Measurements from ENCODE around the gene SPECC1L. TPM values are rescaled to one million over a fixed set of nuclear protein-coding genes. Genes with fewer than 3 reads are reported as not detected.

SPECC1L gene
- polyA plus RNA-seq, 2 donors, result 11.0 to 11.4 TPM

GRCh38 chr22:24419475-24419850, 148.8 kb downstream of the SPECC1L start:
- Histone ChIP-seq H3K27me3 (ENCODE audit: control insufficient read depth in 1 of 2, insufficient read depth in 2 of 2, low read length in 2 of 2) (peaks cover 0 to 3% of the 10 kb centered on the region in 2 donors), H3K9me3 (ENCODE audit: control insufficient read depth in 2 of 2, insufficient read depth in 1 of 2, low read depth in 1 of 2, low read length in 1 of 2) (no peaks in the 10 kb centered on the region), H3K27ac (ENCODE audit: low read depth in 2 of 2, low read length in 1 of 2) (no peak overlapping the region), H3K36me3 (ENCODE audit: control insufficient read depth in 2 of 2, insufficient read depth in 2 of 2, low read length in 1 of 2) (peaks cover 10 to 15% of the 10 kb centered on the region in 2 donors), H3K4me1 (ENCODE audit: control insufficient read depth in 2 of 2, insufficient read depth in 2 of 2, low read length in 1 of 2) (peaks cover 2 to 19% of the 10 kb centered on the region in 2 donors), H3K4me3 (ENCODE audit: low read depth in 1 of 2, low read length in 2 of 2) (no peak overlapping the region)
- WGBS, 2 donors, result 28 to 50% methylated on average over 7 of the region's 7 CpGs

DNA sequence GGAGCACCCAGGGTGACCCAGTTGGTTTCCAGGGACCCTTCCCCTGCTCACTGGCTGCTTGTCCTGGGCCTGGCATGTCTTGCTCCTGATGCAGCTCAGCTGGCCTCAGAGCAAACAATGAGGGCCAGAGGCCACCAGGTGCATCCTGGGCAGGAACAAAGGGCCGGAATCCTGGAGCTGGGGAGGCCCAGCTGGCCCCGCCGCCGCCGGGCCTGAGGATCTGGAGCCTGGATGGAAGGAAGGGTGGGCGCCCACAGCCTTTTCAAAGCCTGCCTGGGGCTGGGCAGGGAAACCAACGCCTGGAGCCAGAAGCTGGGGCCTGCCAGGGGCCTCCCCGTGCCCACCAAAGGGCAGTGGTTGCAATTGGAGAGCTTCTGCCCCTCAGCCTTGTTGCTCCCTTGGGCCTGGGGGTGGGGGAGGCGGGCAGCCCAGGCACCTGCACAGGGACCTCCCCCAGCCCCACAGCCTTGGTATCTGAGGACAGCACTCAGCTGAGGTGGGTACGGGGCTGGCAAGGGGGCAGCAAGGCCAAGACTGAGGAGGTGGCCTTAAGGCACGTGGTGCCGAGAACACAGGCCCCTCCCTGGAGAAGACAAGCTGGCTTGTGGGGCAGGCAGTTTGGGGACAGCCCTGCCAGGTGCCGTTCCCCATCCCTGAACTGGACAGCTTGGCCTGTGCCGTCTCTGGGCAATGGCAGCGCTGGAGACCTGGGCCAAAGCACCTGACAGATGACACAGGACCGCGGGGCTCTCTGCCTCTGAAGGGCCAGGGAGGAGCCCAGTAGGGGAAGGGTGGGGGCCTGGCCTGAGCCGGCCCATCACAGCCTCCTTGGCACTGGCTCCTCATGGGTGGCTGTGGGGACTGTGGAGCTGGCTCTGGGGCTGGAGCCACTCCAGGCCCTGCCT, 149.7 kb downstream of the SPECC1L start:
- Histone ChIP-seq H3K4me1 (ENCODE audit: control insufficient read depth in 2 of 2, insufficient read depth in 2 of 2, low read length in 1 of 2) (peaks cover 2 to 19% of the 10 kb centered on the region in 2 donors), H3K27ac (ENCODE audit: low read depth in 2 of 2, low read length in 1 of 2) (no peak overlapping the region)

GRCh38 chr22:24420977-24421343, 150.3 kb downstream of the SPECC1L start:
- 61 to 65% methylated on average over 11 of the region's 11 CpGs for WGBS, 2 donors
- no peak overlapping the region for H3K27ac ChIP-seq (ENCODE audit: low read depth in 2 of 2, low read length in 1 of 2)

More for the DNA sequence above, 149.7 kb downstream of the SPECC1L start:
- peaks cover 0 to 5% of the 10 kb centered on the region in 2 donors for H3K27me3 ChIP-seq (ENCODE audit: control insufficient read depth in 1 of 2, insufficient read depth in 2 of 2, low read length in 2 of 2)
- H3K9me3 ChIP-seq (ENCODE audit: control insufficient read depth in 2 of 2, insufficient read depth in 1 of 2, low read depth in 1 of 2, low read length in 1 of 2), result no peaks in the 10 kb centered on the region
- 50 to 57% methylated on average over 18 of the region's 18 CpGs for WGBS, 2 donors
- H3K36me3 ChIP-seq (ENCODE audit: control insufficient read depth in 2 of 2, insufficient read depth in 2 of 2, low read length in 1 of 2), result peaks cover 4 to 8% of the 10 kb centered on the region in 2 donors
- H3K4me3 ChIP-seq (ENCODE audit: low read depth in 1 of 2, low read length in 2 of 2), result no peak overlapping the region

DNA sequence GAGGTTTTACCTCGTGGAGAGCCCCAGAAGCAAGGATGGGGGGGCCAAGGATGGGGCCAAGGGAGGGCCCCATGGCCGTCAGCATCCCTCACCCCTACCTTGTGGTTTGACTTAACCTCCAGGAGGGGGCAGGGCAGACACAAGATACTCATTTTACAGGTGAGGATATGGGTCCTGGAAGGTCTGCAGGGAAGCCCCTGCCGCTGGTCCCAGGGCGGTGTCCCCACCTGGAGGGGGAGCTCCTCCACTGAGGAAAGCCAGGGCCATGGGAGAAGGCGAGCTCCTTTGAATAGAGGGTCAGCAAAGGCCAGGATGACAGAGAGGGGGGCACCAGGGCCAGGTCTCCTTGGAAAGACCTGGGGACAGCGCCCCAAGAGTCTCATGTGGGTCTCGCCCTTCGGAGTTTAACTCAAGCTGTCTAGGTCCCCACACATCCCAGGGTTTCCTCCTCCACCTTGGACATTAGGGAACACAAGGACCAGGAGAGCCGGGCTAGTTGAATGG, 150.8 kb downstream of the SPECC1L start:
- H3K9me3 ChIP-seq (ENCODE audit: control insufficient read depth in 2 of 2, insufficient read depth in 1 of 2, low read depth in 1 of 2, low read length in 1 of 2), result no peaks in the 10 kb centered on the region
- no peak overlapping the region for H3K4me3 ChIP-seq (ENCODE audit: low read depth in 1 of 2, low read length in 2 of 2)
- peaks cover 0 to 8% of the 10 kb centered on the region in 2 donors for H3K36me3 ChIP-seq (ENCODE audit: control insufficient read depth in 2 of 2, insufficient read depth in 2 of 2, low read length in 1 of 2)
- H3K27me3 ChIP-seq (ENCODE audit: control insufficient read depth in 1 of 2, insufficient read depth in 2 of 2, low read length in 2 of 2), result peaks cover 0 to 5% of the 10 kb centered on the region in 2 donors
- H3K4me1 ChIP-seq (ENCODE audit: control insufficient read depth in 2 of 2, insufficient read depth in 2 of 2, low read length in 1 of 2), result peaks cover 2 to 19% of the 10 kb centered on the region in 2 donors
- no peak overlapping the region for H3K27ac ChIP-seq (ENCODE audit: low read depth in 2 of 2, low read length in 1 of 2)
- WGBS, 2 donors, result 40 to 46% methylated on average over 9 of the region's 9 CpGs

More at GRCh38 chr22:24420977-24421343, 150.3 kb downstream of the SPECC1L start:
- Histone ChIP-seq H3K4me1 (ENCODE audit: control insufficient read depth in 2 of 2, insufficient read depth in 2 of 2, low read length in 1 of 2) (peaks cover 2 to 19% of the 10 kb centered on the region in 2 donors), H3K36me3 (ENCODE audit: control insufficient read depth in 2 of 2, insufficient read depth in 2 of 2, low read length in 1 of 2) (peaks cover 0 to 8% of the 10 kb centered on the region in 2 donors), H3K4me3 (ENCODE audit: low read depth in 1 of 2, low read length in 2 of 2) (no peak overlapping the region), H3K27me3 (ENCODE audit: control insufficient read depth in 1 of 2, insufficient read depth in 2 of 2, low read length in 2 of 2) (peaks cover 0 to 5% of the 10 kb centered on the region in 2 donors), H3K9me3 (ENCODE audit: control insufficient read depth in 2 of 2, insufficient read depth in 1 of 2, low read depth in 1 of 2, low read length in 1 of 2) (no peaks in the 10 kb centered on the region)

DNA sequence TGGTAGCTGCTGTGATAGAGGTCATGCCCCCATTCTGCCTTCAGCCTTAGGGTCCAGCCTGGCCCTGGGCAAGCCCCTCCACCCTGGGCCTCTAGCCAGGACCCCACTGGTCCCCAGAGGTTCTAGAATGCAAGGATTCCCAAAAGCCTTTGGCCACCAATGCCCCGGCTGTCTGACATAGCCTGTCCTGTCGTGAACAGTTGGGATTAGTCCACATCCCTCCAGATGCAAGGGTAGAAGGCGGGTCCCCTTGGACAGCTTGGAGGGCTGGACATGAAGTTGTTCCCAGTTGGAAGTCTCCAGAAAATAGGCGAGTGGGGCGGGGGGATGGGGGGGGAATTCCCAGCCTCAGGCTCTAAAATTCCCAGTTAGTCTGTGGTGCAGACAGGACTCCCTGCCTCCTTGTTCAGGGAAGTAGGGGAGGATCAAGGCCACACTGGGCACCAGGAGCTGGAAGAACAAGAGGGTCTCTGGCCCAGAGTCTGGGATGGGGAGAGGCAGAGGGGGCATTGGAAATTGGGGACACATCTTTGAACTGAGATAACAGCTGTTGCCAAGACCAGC, 151.6 kb downstream of the SPECC1L start:
- Histone ChIP-seq H3K27me3 (ENCODE audit: control insufficient read depth in 1 of 2, insufficient read depth in 2 of 2, low read length in 2 of 2) (peaks cover 0 to 5% of the 10 kb centered on the region in 2 donors), H3K4me3 (ENCODE audit: low read depth in 1 of 2, low read length in 2 of 2) (no peak overlapping the region), H3K4me1 (ENCODE audit: control insufficient read depth in 2 of 2, insufficient read depth in 2 of 2, low read length in 1 of 2) (peaks cover 2 to 19% of the 10 kb centered on the region in 2 donors), H3K27ac (ENCODE audit: low read depth in 2 of 2, low read length in 1 of 2) (no peak overlapping the region), H3K36me3 (ENCODE audit: control insufficient read depth in 2 of 2, insufficient read depth in 2 of 2, low read length in 1 of 2) (peaks cover 0 to 5% of the 10 kb centered on the region in 2 donors), H3K9me3 (ENCODE audit: control insufficient read depth in 2 of 2, insufficient read depth in 1 of 2, low read depth in 1 of 2, low read length in 1 of 2) (no peaks in the 10 kb centered on the region)
- WGBS, 2 donors, result 58 to 67% methylated on average over 5 of the region's 5 CpGs

DNA sequence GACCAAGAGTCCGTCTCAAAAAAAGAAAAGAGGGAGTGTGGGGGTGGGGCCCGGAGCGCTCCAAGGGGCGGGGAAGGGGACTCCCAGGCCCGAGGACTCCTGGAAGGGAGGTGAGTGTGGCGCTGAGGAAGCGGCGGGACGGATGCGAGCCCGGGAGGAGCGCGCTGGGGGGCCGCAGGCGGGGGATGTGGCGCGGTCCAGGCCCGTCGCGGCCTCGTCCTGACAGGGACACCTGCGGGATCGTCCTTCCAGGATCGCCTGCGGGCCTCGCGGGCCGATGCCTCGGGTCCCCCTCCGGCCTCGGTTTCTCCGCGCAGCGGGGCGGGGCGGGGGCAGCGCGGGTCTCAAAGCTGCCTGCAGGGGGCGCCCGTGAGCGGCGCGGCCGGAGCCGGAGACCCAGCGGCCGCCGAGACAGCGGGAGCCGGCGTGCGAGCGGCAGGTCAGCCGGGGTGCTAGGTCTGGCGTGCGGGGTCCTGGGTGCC, 152.9 kb downstream of the SPECC1L start:
- Histone ChIP-seq H3K9me3 (ENCODE audit: control insufficient read depth in 2 of 2, insufficient read depth in 1 of 2, low read depth in 1 of 2, low read length in 1 of 2) (no peaks in the 10 kb centered on the region), H3K36me3 (ENCODE audit: control insufficient read depth in 2 of 2, insufficient read depth in 2 of 2, low read length in 1 of 2) (no peaks in the 10 kb centered on the region), H3K27ac (ENCODE audit: low read depth in 2 of 2, low read length in 1 of 2) (no peak overlapping the region), H3K27me3 (ENCODE audit: control insufficient read depth in 1 of 2, insufficient read depth in 2 of 2, low read length in 2 of 2) (peaks cover 0 to 5% of the 10 kb centered on the region in 2 donors), H3K4me3 (ENCODE audit: low read depth in 1 of 2, low read length in 2 of 2) (peak overlapping the region in 1 of 2 donors; percentile 51), H3K4me1 (ENCODE audit: control insufficient read depth in 2 of 2, insufficient read depth in 2 of 2, low read length in 1 of 2) (peaks cover 2 to 19% of the 10 kb centered on the region in 2 donors)
- 1 to 2% methylated on average over 42 to 56 of the region's 56 CpGs for WGBS, 2 donors

DNA sequence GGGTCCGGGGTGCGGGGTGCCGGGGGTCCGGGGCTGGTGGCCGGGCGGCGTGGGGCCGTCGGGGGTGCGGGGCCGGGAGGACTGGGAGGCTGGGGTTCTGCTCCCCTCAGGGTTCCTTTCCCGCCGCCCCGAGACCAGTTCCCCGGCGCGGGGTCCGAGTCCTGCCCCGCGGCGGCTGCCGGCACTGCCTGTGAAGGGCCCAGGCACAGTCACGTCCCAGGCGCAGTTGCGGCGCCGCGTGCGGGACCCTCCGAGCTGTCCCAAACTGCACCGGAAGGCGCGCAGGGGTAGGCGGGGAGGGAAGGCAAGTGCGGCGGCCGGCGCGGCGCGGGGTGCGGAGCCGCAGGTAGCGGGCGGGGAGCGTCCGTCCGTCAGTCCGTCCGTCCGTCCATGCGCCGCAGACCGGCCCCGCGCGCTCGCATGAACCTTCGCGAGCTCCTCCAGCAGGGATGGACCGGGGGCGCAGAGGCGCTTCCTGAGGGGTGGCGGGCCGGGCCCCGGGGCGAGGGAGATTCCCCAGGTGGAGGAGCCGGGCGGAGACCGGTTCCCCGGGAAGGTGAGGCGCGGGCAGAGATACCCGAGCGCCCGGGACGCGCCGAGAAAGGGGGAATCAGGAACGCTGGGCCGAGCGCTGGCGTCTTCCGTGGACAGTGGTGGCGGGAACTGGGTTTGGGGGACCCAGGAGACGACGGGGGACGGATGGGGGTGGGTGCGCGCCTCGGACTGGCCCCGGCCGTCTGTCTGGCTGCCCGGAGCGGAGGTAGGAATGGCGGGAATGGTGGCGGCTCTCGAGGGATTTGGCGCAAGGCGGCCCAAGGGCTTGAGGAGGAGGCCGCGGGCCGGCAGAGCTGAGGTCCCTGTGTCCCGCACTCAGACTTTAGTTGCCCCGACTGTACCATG, 153.6 kb downstream of the SPECC1L start:
- H3K27me3 ChIP-seq (ENCODE audit: control insufficient read depth in 1 of 2, insufficient read depth in 2 of 2, low read length in 2 of 2), result peaks cover 0 to 5% of the 10 kb centered on the region in 2 donors
- peak overlapping the region; percentile 51 to 64 for H3K4me3 ChIP-seq (ENCODE audit: low read depth in 1 of 2, low read length in 2 of 2)
- H3K27ac ChIP-seq (ENCODE audit: low read depth in 2 of 2, low read length in 1 of 2), result no peak overlapping the region
- no peaks in the 10 kb centered on the region for H3K36me3 ChIP-seq (ENCODE audit: control insufficient read depth in 2 of 2, insufficient read depth in 2 of 2, low read length in 1 of 2)
- no peaks in the 10 kb centered on the region for H3K9me3 ChIP-seq (ENCODE audit: control insufficient read depth in 2 of 2, insufficient read depth in 1 of 2, low read depth in 1 of 2, low read length in 1 of 2)
- WGBS, 2 donors, result 7 to 9% methylated on average over 89 to 105 of the region's 105 CpGs
- H3K4me1 ChIP-seq (ENCODE audit: control insufficient read depth in 2 of 2, insufficient read depth in 2 of 2, low read length in 1 of 2), result peaks cover 1 to 12% of the 10 kb centered on the region in 2 donors

DNA sequence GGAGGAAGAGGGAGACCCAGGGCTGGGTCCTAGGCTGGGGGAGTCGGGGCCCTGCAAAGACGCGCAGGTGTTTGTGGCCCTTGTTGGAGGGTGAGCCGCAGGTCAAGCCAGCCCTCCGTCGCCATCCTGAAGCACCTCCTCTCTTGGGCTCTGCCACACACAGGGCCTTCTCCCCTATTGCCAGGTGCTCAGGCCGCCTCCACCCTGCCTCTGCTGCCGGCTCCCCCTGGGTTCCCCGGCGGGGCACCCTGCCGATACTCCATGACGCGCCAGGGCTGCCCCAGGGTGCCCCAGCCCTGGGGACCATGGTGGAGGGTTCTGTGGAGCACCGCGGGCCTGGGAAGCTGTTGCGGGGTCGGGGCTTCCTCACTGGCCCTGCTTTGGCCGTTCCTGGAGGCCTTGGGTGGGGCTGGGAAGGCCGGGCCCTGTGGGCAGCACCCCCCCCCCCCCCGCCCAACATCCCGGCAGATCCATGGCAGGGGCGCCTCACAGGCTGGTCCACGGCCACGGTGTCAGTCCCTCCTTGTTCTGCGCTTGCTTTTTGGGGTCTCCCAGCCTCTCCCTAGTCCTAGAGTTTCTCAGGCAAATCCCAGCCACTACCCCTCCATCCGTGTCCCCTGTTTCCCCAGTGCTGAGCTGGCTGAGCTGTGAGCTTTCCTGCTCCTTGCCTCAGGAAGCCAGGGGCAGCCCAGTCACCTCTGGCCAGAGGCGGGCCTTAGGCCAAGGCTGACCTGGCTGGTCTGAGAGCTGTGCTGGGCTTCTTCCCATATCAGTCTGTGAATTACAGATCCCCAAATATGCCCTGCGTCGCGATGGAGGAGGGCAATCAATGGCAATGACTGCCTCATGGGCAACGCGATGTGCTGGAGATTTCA, 154.5 kb downstream of the SPECC1L start:
- Histone ChIP-seq H3K4me1 (ENCODE audit: control insufficient read depth in 2 of 2, insufficient read depth in 2 of 2, low read length in 1 of 2) (peaks cover 0 to 6% of the 10 kb centered on the region in 2 donors), H3K9me3 (ENCODE audit: control insufficient read depth in 2 of 2, insufficient read depth in 1 of 2, low read depth in 1 of 2, low read length in 1 of 2) (no peaks in the 10 kb centered on the region), H3K36me3 (ENCODE audit: control insufficient read depth in 2 of 2, insufficient read depth in 2 of 2, low read length in 1 of 2) (no peaks in the 10 kb centered on the region), H3K27me3 (ENCODE audit: control insufficient read depth in 1 of 2, insufficient read depth in 2 of 2, low read length in 2 of 2) (peaks cover 0 to 5% of the 10 kb centered on the region in 2 donors), H3K27ac (ENCODE audit: low read depth in 2 of 2, low read length in 1 of 2) (no peak overlapping the region), H3K4me3 (ENCODE audit: low read depth in 1 of 2, low read length in 2 of 2) (no peak overlapping the region)
- 82 to 83% methylated on average over 30 to 32 of the region's 32 CpGs for WGBS, 2 donors
